NB4 (cell line): ENCODE measurements around the gene GRB2.
A peak's percentile ranks its signal among the peaks of the same experiment; 100 is the strongest.

Experiments
- DNase-seq: peaks from one replicate; pipeline ENCODE4 v3.0.0; 2010; ENCODE audit warnings: low read depth
- H3K4me3 ChIP-seq: one replicate; pipeline ENCODE4 v1.5.1; 2011; ENCODE audit warnings: mild to moderate bottlenecking, low read depth, low read length, moderate library complexity
- CTCF ChIP-seq: IDR thresholded peaks from one replicate; pipeline ENCODE4 v1.5.1; 2012; ENCODE audit warnings: low read depth, low read length
- MAX ChIP-seq: IDR thresholded peaks from 2 replicates; pipeline ENCODE4 v1.6.1; 2011; ENCODE audit warnings: low read depth, low read length
- MYC ChIP-seq: IDR thresholded peaks from 2 replicates; pipeline ENCODE4 v1.6.1; 2011; ENCODE audit warnings: low read depth, low read length
- POLR2A ChIP-seq: IDR thresholded peaks from 2 replicates; pipeline ENCODE4 v1.6.1; 2011; ENCODE audit warnings: mild to moderate bottlenecking; ENCODE audit not compliant: insufficient read length; ENCODE audit errors: extremely low read depth

Gene GRB2

DNA sequence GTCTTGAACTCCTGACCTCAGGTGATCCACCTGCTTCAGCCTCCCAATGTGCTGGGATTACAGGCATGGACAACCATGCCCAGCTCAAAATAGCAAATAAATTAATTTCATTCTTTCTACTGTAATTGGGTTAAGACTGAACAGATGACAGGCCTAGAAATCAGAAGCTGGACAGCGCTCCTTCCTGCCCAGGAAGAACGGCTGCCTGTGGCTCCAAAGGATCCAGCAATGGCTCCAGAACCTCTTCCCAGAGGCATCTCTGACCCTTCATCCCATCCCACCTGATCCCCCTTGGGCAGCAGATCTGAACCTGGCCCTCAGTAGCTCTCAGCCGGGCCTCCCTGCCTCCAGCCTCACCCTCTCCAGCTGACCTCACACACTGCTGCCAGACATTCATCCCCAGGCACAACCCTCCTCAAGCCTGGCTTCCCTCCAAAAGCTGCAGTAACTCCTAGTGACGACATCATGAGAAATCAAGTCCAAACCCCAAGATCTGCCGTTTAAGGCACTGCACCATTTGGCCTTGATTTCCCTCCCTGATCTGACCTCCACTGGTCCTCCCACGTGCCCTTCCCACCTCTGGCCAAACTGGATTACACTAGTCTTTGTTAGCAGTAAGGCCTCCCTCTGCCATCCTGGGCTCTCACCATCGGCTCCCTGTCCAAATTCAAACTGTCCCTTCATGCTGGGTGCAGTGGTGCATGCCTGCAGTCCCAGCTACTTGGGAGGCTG, 131.3 kb downstream of the GRB2 start:
- TF ChIP-seq MAX (no peak), CTCF (no peak), POLR2A (no peak), MYC (no peak)
- no peak overlapping the region for H3K4me3 ChIP-seq
- DNase-seq: peak; percentile 35

GRCh38 chr17:75272848-75273184, 132.7 kb downstream of the GRB2 start:
- no peak for DNase-seq
- no peak for TF ChIP-seq MYC
- no peak for TF ChIP-seq CTCF
- no peak for TF ChIP-seq MAX
- no peak for TF ChIP-seq POLR2A
- H3K4me3 ChIP-seq: no peak overlapping the region

- H3K4me3 ChIP-seq: peak overlapping the region; percentile 66
- peak; percentile 56 for DNase-seq
- TF ChIP-seq MYC (no peak), CTCF (peak; percentile 17)
Measured at GRCh38 chr17:75271955-75272847, 133.3 kb downstream of the GRB2 start.

DNA sequence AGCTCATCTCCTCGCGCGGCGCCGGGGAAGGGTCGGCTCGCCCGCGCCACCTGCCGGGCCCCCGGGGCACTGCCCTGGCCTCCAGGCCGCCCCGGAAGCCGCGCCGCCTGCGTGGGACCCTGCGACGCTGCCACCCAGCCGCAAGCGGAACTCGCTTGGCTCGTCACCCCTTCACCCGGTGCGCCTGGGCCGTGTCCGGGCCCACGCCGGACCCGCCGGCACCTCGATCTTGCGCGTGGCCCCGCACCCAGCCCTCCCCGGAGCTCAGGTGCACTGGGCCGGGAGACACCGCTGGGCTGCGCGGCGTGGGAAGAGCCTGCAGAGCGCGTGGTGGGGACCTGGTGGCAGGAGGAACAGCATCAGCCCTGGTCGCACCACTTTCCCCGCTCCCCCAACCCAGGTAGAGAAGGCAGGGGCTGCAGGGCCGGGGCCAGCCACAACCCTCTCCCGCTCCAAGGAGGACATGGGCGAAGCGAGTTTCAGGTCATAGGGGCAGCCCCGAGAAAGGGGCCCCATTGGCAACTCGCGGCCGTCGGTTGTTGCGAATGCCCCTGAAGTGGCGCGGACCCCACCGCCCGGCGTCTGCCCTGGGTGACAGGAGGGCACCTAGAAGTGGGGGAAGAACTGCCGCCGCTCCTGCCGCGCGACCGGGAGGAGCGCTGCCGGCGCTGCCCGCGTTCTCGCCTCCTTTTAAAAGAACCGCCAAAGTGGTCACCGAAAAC, 134.1 kb downstream of the GRB2 start:
- H3K4me3 ChIP-seq: peak overlapping the region; percentile 66
- DNase-seq: peak; percentile 87
- TF ChIP-seq CTCF (peak; percentile 27), MAX (peak; percentile 12; the same call in 1 of the 2 replicates), POLR2A (peak; percentile 60), MYC (peak; percentile 53; the same call in 1 of the 2 replicates)

GRCh38 chr17:75270966-75271232, 134.6 kb downstream of the GRB2 start, which contains the start of gene MIF4GD:
TSS of gene MIF4GD (minus strand) at chr17:75271231. CDS start at chr17:75270195, 1,036 bp downstream.
- TF ChIP-seq POLR2A: peak; percentile 52
- no peak for TF ChIP-seq MAX
- DNase-seq: no peak
- H3K4me3 ChIP-seq: peak within 1 kb of the TSS; percentile 76
